Measurements from ENCODE around the gene TNK2.
"Not testable (repeated sequence)": the region's sequence is repeated elsewhere in the genome, so short reads cannot be mapped to it uniquely, and the experiment has no call there.

The TNK2 gene

DNA sequence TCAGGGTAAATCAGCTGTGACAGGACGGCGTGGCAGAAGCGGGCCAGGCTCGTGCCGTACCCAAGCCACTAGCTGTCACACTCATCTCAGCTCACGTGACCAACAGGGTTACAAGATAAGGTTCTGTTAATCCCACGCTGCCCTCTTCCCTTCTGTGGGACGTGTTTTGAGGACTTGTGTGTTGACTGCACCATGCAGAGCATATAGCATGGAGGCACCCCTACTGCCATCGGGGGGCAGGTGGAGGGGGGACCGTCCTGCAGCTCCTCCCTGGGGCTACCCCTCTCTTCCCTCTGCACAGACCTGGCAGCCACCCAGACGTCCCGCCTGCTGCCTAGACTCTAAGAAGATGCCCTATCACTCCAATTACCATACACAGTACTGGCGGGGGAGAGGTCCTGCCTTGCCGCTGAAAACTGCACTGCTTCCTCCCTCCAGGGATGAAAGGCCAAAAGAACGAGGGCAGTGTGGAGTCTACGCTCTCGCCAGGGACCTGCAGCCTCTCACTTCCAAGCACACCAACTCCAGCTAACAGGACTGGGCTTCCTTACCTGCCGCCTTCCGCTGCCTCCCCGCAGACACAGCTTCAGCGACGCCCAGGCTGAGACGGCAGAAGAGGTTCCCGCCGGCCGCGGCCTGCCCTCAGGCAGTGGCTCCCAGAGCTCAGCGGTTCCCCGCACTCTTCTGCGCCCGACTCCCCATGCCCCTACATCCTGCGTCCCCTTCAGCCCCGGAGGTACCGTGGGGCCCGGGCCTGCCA, at the start of gene TNK2:
TSS of gene TNK2 (minus strand) at position 618 of the 760 bp plus-strand sequence. CDS start 19,963 bp downstream, outside the sequence.
- peak; percentile 67 for DNase-seq

DNA sequence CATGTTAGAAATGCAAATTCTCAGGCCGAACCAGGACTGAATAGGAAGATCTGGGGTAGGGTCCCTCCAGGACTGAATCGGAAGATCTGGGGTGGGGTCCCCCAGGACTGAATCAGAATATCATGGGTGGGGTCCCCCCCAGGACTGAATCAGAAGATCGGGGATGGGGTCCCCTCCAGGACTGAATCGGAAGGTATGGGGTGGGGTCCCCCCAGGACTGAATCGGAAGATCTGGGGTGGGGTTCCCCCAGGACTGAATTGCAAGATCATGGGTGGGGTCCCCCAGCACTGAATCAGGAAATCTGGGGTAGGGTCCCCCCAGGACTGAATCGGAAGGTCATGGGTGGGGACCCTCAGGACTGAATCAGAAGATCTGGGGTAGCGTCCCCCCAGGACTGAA, 48.2 kb upstream of the TNK2 start:
- DNase-seq: no peak

DNA sequence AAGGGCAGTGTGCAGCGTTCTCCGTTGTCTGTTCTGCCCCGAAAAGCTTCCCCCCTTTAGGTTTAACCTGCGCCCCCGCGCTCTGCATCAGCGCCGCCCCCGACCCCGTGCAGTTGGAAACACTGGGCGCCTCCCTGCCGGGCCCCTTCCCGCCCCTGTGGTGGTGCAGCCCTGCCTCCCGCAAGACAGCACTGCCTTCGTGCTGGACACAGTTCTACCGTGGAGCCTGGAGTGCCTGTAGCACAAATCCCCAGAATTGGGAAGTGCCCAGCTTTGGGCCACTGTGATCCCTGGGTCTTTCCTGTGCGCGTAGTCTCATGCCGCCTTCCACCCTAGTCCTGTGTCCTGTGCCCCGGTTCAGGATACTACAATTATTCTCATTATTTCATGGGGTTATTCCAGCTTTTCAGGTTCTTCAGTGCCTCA, 47.1 kb upstream of the TNK2 start:
- DNase-seq: not testable (repeated sequence)

DNA sequence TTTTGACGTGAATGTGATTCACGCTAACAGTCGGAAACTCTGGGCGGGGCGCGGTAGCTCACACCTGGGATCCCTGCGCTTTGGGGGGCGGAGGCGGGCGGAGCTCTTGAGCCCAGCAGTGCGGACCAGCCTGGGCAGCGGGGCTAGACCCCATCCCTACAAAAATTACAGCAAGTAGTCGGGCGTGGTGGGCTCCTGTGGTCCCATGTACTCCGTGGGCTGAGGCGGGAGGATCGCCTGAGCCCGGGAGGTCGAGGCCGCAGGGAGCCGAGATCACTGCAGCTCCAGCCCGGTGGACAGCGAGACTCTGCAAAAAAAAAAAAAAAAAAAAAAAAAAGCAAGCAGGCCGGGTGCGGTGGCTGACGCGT, 46.4 kb upstream of the TNK2 start:
- not testable (repeated sequence) for DNase-seq

DNA sequence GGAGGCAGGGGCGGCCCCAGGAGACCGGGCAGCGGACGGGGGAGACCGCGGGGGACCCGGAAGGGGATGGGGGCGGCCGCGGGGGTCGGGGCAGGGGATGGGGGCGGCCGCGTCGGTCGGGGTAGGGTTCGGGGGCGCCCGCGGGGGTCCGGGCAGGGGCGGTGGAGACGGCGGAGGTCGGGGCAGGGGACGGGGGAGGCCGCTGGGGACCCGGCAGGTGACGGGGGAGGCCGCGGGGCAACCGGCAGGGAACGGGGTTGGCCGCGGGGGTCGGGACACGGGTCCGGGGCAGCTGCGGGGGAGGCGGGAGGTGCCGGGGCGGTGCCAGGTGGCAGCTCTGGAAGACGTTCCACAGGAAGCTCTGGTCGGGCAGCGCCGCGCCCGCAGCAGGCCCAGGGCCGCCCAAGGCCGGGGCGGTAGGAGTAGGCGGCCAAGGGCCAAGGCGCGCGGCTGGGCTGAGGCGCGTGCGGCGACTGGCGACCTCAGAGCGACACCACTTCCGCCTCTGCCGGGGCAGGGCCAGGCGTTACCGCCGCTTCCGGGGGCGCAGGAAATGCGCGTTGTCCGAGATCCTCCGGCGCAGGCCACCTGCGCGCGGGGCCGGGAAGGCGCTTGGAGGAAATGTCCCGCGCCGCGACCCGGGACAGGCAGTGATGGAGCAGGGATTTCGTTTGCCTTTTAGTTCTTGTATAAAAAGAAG, 45.9 kb upstream of the TNK2 start:
- DNase-seq: peak; percentile 79

DNA sequence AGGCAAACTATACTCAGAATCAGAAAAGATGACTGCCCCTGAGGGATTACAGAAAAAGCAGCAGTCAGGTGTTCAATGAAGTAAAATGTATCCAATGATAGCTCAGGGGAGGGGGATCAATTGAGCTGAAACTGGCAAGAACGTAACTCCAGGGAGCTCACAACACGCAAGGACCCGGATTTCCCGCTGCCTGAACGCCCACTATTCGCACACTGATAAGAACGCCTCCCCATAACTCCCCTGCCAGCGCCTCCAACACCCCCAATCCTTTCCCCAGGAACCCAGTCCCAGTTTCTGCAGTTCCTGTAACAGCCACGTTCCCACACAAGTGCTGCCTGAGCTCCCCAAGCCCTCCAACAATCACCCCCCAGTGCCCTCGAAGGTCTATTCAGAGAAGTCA, 44.2 kb upstream of the TNK2 start:
- DNase-seq: not testable (repeated sequence)

DNA sequence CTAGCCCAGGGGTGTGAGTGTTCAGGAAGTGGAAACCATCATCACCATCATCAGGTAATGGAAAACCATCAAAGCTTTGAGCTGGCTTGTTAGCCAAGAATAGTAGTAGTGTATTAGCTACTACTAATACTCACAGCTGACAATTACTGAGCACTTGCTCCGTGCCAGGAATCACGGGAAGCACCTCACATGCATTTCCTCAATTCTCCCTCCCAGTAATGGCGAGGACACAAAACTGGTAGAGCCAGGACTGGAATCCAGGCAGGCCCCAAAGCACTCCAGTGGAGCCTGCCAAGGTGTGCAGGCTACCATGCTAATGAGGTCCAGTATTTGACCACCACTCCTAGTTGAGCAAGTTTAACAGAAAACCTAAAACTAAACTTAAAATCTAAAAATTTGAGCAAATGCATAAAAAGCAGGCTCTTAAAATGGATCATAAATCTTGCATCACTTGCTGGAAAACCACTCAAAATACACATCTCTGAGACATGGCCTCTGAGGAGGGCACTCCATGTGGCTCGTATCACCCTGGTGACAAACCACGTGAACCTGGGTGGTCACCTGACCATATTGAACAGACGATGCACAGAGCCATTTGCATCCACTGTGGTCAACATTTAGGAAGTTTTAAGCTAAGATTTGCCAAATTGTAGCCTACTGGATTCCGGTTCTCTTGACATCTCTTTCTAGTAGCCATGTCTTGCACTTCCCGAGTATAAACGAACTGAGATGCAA, 43.3 kb upstream of the TNK2 start:
- not testable (repeated sequence) for DNase-seq

DNA sequence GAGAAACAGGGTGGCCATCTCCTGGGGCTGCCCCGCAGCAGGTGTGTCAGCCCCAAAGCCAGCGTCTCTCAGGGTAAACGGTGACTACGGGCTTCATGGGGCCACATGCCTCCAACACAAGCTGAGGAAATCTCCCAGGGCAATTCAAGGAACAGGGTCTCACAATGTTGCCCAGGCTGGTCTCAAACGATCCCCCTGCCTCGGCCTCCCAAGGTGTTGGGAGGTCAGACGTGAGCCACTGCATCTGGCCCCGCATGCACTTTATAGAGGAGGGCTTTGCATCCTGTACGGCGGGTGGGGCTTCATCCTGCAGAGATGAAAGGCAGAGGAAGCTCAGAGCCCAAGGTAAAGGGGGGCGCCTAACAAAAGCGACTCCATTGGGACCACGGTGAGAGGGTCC, 42.4 kb upstream of the TNK2 start:
- DNase-seq: not testable (repeated sequence)

DNA sequence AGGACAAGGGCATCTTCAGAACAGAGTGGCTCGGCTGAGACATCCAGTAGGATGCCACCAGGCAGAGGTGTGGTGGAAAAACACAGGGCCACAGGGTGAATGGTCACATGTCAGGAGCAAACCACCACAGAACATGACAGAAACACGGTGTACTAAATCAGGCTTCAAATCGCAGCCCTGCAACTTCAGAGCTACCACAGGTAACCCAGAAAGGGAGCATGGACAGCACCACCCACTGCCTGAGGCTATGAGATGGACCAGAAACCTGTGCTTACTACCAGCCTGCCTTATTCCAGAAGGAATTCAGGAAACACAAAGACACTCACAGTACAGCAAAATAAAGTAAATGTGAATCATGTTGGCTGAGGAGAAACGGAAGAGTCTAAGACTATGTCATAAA, 41.8 kb upstream of the TNK2 start:
- not testable (repeated sequence) for DNase-seq

DNA sequence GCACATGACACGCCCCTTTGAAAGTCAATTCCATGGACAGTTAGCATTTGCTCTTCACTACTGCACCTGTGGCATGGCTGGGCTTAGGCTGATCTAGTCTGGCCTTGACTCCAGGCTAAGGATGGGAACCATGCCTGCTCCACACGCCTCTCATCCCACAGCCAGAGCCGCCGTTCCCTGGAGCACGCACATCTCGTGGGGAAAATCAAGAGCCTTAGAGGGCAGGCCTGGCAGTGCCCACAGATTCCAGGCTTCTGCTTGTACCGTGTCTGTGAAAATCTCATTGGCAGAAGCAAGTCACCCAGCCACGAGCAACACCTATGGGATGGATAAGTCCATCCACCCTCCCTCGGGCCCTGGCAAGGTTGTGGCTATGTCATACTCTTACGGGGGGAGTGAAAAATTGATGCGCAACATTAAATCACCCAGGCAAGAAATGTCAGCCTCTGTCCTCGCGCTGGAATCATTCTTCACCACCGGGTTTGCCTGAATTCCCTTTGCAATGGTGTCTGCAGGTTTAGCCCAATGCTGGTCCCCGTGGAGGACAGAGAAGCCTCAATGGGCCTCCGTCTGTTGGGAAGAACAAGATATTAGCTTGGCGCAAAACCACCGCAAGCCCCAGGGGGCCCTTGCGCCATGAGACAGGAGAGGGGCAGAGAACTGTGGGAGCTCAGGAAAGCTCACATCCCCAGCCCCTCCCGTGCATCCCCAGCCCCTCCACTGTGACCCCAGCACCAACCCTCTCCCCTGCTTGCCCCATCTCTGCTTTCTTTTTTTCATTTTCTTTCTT, 38.8 kb upstream of the TNK2 start:
- DNase-seq: not testable (repeated sequence)

DNA sequence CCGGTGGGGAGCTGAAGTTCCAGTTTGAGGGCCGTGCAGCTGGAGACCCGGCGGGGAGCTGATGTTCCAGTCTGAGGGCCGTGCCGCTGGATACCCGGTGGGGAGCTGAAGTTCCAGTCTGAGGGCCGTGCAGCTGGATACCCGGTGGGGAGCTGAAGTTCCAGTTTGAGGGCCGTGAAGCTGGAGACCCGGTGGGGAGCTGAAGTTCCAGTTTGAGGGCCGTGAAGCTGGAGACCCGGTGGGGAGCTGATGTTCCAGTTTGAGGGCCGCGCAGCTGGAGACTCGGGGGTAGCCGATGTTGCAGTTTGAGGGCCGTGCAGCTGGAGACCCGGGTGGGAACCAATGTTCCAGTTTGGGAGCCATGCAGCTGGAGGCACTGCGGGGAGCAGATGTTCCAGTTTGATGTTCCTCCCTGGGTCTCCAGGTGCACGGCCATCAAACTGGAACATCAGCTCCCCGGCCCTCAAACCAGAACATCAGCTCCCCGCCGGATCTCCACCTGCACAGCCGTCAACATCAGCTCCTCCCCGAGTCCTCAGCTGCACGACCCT, 33.0 kb upstream of the TNK2 start:
- not testable (repeated sequence) for DNase-seq

DNA sequence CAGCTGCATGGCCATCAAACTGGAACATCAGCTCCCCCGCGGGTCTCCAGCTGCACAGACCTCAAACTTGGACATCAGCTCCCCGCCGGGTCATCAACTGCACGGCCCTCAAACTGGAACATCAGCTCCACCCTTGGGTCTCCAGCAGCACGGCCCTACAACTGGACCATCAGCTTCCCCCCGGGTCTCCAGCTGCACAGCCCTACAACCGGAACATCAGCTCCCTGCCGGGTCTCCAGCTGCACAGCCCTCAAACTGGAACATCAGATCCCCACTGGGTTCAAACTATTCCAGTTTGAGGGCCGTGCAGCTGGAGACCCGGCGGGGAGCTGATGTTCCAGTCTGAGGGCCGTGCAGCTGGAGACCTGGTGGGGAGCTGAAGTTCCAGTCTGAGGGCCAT, 32.5 kb upstream of the TNK2 start:
- not testable (repeated sequence) for DNase-seq

DNA sequence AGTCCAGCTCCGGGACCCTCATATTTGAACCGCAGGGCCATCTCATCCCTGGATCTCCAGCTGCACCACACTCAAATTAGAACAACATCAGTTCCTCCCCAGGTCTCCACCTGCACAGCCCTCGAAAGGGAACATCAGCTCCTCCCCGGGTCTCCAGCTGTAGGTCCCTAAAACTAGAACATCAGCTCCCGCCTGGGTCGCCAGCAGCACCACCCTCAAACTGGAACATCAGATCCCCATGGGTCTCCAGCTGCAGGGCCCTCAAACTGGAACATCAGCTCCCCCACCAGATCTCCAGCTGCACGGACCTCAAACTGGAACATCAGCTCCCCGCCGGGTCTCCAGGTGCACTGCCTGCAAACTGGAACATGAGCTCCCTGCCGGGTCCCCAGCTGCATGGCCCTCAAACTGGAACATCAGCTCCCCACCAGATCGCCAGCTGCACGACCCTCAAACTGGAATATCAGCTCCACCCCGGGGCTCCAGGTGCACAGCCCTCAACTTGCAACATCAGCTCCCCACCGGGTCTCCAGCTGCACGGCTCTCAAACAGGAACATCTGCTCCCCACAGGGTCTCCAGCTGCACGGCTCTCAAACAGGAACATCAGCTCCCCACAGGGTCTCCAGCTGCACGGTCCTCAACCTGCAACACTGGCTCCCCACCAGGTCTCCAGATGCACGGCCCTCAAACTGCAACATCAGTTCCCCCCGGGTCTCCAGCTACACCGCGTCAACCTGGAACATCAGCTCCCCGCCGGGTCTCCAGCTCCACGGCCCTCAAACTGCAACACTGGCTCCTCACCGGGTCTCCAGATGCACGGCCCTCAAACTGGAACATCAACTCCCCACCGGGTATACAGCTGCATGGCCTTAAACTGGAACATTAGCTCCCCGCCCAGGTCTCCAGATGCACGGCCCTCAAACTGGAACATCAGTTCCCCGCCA, 31.4 kb upstream of the TNK2 start:
- not testable (repeated sequence) for DNase-seq

DNA sequence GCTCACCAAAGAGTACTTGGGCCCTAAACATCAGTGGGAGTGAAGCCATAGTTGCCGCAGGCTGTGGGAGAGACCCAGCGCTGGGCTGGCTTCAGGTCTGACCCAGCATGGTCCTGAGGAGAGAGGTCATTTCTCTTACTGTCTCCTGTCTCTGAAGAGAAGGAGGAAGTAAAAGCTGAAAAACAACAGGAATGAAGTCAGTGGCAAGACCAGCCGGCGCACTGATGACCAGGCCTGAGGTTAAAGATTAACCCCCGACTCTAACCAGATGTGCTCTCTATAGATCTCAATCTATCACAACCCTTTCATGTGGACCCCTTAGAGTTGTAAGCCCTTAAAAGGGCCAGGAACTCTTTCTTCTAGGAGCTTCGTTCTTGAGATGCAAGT, 24.7 kb upstream of the TNK2 start:
- not testable (repeated sequence) for DNase-seq

DNA sequence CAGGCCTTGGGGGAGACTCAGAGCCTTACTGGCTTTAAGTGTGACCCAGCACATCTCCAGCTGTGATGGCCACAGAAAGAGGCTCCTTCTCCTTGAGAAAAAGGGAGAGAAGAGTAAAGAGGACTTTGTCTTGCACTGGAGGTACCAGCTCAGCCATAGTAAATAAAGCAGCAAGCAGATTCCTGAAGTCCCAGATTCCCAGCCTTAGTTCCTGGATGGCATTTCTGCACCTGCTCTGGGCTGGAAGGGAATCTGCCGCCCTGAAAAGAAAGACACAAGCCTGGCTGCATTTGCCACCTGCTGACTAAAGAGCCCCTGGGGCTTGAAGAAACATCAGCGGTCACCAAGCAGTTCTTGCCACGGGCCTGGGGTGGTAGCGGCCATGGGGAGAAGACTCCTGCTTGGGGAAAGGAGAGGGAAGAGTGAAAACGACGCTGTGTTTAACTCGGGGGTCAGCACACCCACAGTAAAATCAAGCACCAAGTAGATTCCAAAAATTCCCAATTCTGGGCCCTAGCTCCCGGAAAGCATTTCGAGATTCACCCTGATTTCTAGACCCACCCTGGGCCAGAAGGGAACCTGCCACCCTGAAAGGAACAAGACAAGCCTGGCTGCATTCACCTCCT, 24.2 kb upstream of the TNK2 start:
- DNase-seq: no peak

DNA sequence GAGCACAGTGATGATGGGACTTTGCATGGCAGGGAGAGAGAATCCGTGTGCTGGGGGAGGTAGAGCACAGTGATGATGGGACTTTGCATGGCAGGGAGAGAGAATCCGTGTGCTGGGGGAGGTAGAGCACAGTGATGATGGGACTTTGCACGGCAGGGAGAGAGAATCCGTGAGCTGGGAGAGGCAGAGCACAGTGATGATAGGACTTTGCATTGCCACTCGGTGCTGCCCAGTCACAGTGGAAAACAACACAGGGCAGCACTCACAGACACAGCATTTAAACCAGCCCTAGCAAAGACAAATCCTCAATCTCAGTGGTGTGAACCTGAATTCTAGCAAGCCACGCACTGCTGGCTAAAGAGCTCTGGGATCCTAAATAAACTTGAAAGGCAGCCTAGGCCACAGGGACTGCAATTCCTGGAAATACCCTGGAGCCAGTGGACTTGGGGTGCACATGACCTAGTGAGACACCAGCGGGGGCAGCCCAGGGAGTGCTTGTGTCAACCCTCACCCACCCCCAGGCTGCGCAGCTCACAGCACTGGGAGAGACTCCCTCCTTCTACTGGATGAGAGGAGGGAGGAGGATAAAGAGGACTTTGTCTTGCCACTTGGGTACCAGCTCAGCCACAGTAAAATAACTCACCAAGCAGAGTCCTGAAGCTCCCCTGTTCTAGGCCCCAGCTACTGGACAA, 23.4 kb upstream of the TNK2 start:
- DNase-seq: no peak

DNA sequence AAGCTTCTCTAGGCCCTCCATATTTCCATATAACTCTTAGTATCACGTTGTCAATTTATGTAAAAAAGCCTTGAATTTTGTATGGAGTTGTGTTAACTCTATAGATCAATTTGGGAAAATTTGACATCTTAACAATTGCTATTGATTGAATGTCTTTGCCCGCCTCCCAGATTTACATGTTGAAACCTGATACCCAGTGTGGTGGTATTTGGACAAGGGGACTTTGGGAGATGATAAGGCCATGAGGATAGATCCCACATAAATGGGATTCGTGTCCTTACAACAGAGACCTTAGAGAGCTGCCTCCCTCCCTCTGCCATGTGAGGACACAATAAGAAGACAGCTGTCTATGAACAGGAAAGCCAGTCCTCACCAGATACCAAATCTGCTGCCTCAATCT, 21.1 kb upstream of the TNK2 start:
- DNase-seq: no peak

DNA sequence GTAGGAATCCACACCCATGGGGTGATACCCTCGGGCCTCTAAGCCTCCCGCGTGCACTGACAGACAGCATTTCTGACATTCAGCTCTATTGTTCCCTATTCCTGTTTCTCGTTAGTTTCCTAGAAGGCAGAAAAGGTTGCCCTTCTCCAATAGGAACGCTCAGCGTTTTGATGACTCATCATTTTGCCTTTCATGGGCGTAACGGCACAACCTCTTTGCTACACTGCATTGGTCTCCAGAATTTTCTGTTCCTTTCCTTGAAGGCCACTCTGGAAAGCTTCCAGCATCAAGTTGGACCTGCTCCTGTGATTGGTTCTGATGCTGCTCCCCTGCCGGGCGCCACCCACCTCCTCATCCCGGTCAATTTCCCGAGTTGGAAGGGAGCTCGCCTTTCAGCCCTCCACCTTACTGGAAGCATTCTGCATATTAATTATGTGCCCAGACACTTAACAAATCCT, 13.0 kb upstream of the TNK2 start:
- no peak for DNase-seq

DNA sequence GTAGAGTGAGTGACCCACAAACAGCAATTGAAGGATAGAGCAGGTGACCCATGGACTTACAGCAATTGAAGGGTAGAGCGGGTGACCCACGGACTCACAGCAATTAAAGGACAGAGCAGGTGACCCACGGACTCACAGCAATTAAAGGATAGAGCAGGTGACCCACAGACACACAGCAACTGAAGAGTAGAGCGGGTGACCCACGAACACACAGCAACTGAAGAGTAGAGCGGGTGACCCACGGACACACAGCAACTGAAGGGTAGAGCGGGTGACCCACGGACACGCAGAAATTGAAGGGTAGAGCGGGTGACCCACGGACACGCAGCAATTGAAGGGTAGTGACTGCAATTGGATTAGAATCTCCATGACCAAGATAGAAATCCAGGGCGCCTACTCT, 9.8 kb upstream of the TNK2 start:
- no peak for DNase-seq

DNA sequence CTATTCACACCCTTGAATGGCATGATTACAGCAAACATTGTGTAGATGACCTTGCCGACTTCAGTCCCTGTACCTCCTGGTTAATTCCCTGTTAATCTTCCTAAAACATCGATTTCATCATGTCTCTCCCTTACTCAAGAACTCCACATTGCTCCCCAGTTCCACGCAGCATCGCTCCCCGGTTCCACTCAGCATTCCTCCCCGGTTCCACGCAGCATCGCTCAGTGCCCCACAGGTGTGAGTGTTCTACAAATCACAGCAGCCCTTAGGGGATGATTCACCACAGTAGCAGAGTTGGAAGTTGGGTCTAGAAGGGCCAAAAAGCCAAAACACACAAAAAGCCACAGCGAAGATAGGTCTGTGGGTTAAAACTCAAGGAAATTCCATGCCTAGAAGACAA, 8.6 kb upstream of the TNK2 start:
- DNase-seq: no peak
